Memory B cell (primary cell): ENCODE measurements around the gene BACH2.

Experiments
- ATAC-seq: fragments of 150-1000 bp; cut with Tn5 transposase; 2 replicates; pipeline ENCODE4 v1.10.0; 2021; ENCODE audit warnings: low read depth, mild to moderate bottlenecking, moderate library complexity
- DNase-seq, 2 donors: peaks; one replicate each; pipeline ENCODE4 v3.0.0; 2022; ENCODE audit warnings: low spot score in 2 of 2
- H3K27ac Mint-ChIP-seq: one replicate; pipeline ENCODE4 v1.8.0; 2022; ENCODE audit warnings: mild to moderate bottlenecking, moderate library complexity, mixed read lengths
- H3K27me3 Mint-ChIP-seq: one replicate; pipeline ENCODE4 v1.8.0; 2022; ENCODE audit warnings: mixed read lengths
- H3K36me3 Mint-ChIP-seq: one replicate; pipeline ENCODE4 v1.8.0; 2022; ENCODE audit warnings: mild to moderate bottlenecking, mixed read lengths
- H3K4me1 Mint-ChIP-seq: one replicate; pipeline ENCODE4 v1.8.0; 2022; ENCODE audit warnings: mixed read lengths
- H3K4me3 Mint-ChIP-seq: one replicate; pipeline ENCODE4 v1.8.0; 2022; ENCODE audit warnings: mild to moderate bottlenecking, moderate library complexity, mixed read lengths
- H3K9me3 Mint-ChIP-seq: one replicate; pipeline ENCODE4 v1.8.0; 2022; ENCODE audit warnings: mixed read lengths

BACH2 gene

GRCh38 chr6:89936177-89936576 is 360.5 kb downstream of the BACH2 start:
- peaks cover 3% of the 10 kb centered on the region for H3K4me1 Mint-ChIP-seq
- peak overlapping the region; percentile 40 for H3K27ac Mint-ChIP-seq
- no peak for ATAC-seq
- H3K27me3 Mint-ChIP-seq = no peaks in the 10 kb centered on the region
- H3K9me3 Mint-ChIP-seq = no peaks in the 10 kb centered on the region
- no peak overlapping the region for H3K4me3 Mint-ChIP-seq
- DNase-seq = no peak
- peaks cover 33% of the 10 kb centered on the region for H3K36me3 Mint-ChIP-seq

GRCh38 chr6:89934685-89935366 is 361.8 kb downstream of the BACH2 start:
- H3K36me3 Mint-ChIP-seq = peaks cover 31% of the 10 kb centered on the region

DNA sequence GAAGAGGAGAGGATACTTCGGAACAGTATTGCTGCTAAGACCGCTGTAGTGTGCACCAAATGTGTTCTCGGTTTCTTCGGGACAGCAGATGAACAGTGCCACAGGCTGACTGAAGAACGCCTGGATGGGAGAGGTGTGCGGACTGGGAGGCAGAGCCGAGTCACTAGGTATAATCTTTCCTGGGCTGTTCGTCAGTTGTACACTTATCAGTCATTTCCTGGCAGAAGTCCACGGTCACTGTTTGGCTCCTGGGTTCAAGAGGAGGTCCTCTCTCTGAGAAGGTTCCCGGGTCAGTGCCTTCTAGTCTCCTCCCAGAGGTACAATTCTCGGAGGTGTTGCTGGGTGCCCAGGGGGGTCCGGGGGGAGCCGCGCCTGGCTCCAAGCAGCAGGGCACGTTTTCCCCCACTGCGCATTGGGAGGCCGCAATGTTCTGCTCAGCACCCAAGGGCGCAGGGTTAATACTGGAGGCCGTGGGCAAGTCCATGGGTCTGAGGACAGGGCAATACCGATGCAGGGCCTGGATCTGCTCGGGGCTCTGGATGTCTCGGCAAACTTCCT is 364.3 kb downstream of the BACH2 start:
- Mint-ChIP-seq H3K36me3 (peaks cover 31% of the 10 kb centered on the region), H3K4me3 (no peak overlapping the region), H3K27me3 (no peaks in the 10 kb centered on the region), H3K9me3 (no peaks in the 10 kb centered on the region), H3K27ac (no peak overlapping the region), H3K4me1 (peaks cover 6% of the 10 kb centered on the region)
- ATAC-seq (no peak), DNase-seq (no peak)

More at GRCh38 chr6:89934685-89935366, 361.8 kb downstream of the BACH2 start:
- no peaks in the 10 kb centered on the region for H3K27me3 Mint-ChIP-seq
- no peaks in the 10 kb centered on the region for H3K9me3 Mint-ChIP-seq
- H3K27ac Mint-ChIP-seq = no peak overlapping the region
- no peak overlapping the region for H3K4me3 Mint-ChIP-seq
- H3K4me1 Mint-ChIP-seq = peaks cover under 1% of the 10 kb centered on the region
- ATAC-seq (no peak), DNase-seq (no peak)

DNA sequence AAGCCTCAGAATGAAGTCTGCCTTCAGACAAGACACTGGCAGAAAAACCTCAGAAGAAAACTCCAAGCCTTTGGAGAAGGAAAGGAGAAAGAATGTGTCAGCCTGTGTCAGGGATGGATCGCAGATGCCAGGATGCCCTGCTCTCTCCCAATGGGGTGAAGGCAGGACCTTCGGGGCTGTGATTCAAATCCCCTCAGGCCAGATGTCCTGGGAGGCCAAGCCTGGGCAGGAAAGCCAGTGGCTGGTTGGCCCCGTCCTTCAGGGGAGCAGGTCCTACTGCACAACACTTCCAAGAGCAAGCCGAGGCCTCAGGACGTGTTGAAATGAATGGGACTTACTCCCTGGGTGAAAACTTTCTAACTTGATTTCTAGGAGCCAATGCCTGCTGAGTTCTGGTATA is 365.9 kb downstream of the BACH2 start:
- Mint-ChIP-seq H3K27ac (no peak overlapping the region), H3K27me3 (no peaks in the 10 kb centered on the region), H3K4me1 (peaks cover 6% of the 10 kb centered on the region), H3K36me3 (peaks cover 21% of the 10 kb centered on the region), H3K9me3 (no peaks in the 10 kb centered on the region), H3K4me3 (no peak overlapping the region)
- no peak for DNase-seq
- ATAC-seq = no peak

DNA sequence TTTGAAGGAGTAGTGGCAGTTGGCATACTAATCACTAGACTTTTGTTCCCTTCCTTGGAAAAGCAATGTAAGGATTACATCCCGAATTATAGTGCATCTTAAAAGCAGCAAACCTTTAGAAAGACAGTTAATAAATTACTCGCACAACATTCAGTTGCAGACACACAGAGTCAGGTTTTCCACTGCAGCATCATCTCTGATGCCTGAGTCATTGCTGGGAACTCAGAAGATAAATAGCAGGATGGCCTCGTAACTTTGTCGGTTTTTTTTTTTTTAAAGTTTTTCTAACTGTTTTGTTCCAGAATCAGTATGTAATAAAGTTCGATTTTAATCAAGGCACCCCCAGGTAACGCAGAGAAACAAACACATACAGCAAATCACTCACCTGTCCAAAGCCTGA is 368.0 kb downstream of the BACH2 start:
- peaks cover 6% of the 10 kb centered on the region for H3K4me1 Mint-ChIP-seq
- H3K27ac Mint-ChIP-seq = no peak overlapping the region
- ATAC-seq = no peak
- no peaks in the 10 kb centered on the region for H3K27me3 Mint-ChIP-seq
- H3K4me3 Mint-ChIP-seq = no peak overlapping the region
- peaks cover 12% of the 10 kb centered on the region for H3K36me3 Mint-ChIP-seq
- no peak for DNase-seq
- no peaks in the 10 kb centered on the region for H3K9me3 Mint-ChIP-seq

- no peak for DNase-seq
- H3K4me1 Mint-ChIP-seq = peaks cover 6% of the 10 kb centered on the region
- H3K9me3 Mint-ChIP-seq = no peaks in the 10 kb centered on the region
- no peak for ATAC-seq
- H3K27me3 Mint-ChIP-seq = no peaks in the 10 kb centered on the region
- peaks cover 6% of the 10 kb centered on the region for H3K36me3 Mint-ChIP-seq
- no peak overlapping the region for H3K27ac Mint-ChIP-seq
- H3K4me3 Mint-ChIP-seq = no peak overlapping the region
Measured at GRCh38 chr6:89927791-89928550, 368.7 kb downstream of the BACH2 start.

DNA sequence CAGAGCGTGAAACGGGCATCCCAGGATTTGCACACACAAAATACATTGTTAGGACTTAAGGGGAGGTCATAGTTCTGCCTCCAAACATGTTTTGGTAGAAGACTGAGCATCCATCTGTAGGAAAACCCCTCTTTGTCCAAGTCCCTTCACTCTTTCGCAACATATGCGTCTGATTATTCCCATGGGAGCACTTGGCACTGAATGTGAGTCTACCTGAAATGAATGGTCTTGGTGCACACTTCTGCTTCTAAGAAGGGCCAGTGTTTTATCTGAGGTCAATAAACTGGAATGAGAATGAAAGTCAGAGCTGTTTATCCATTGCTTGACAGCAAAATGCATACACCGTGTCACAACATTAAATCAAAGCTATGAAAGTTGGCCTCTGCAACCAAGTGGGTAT is 369.4 kb downstream of the BACH2 start:
- no peak for DNase-seq
- Mint-ChIP-seq H3K27me3 (no peaks in the 10 kb centered on the region), H3K9me3 (no peaks in the 10 kb centered on the region), H3K4me1 (peaks cover 6% of the 10 kb centered on the region), H3K36me3 (peaks cover 5% of the 10 kb centered on the region), H3K27ac (no peak overlapping the region), H3K4me3 (no peak overlapping the region)
- no peak for ATAC-seq

GRCh38 chr6:89925826-89926225 is 370.8 kb downstream of the BACH2 start:
- Mint-ChIP-seq H3K4me3 (no peak overlapping the region), H3K4me1 (peaks cover 8% of the 10 kb centered on the region), H3K27ac (no peak overlapping the region), H3K9me3 (no peaks in the 10 kb centered on the region), H3K36me3 (peaks cover 5% of the 10 kb centered on the region), H3K27me3 (no peaks in the 10 kb centered on the region)
- ATAC-seq (no peak), DNase-seq (no peak)

DNA sequence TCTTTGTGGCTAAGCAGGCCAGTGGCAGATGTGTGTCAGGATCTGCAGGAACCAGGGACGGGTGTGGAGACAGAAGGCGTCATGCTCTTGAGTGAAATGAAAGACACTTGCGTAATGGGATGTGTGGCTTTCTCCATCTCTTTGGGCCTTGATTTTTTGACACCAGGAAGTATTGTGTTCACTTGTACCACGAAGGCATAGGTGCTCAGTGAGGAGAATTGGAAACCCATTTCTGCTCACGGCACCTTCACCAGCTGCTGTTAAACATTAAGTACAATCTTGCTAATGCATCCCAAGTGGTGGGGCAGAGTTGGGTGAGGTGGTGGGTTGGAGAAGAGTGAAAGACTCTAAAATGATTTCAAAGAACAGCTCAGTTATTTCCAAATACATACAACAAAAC is 372.4 kb downstream of the BACH2 start:
- Mint-ChIP-seq H3K27ac (no peak overlapping the region), H3K9me3 (no peaks in the 10 kb centered on the region), H3K36me3 (peaks cover under 1% of the 10 kb centered on the region), H3K4me1 (peaks cover 2% of the 10 kb centered on the region), H3K27me3 (no peaks in the 10 kb centered on the region), H3K4me3 (no peak overlapping the region)
- DNase-seq (no peak), ATAC-seq (no peak)

- H3K36me3 Mint-ChIP-seq = peaks cover 4% of the 10 kb centered on the region
- H3K27me3 Mint-ChIP-seq = no peaks in the 10 kb centered on the region
- no peak overlapping the region for H3K27ac Mint-ChIP-seq
- no peak for ATAC-seq
- peaks cover 6% of the 10 kb centered on the region for H3K9me3 Mint-ChIP-seq
- peaks cover 2% of the 10 kb centered on the region for H3K4me1 Mint-ChIP-seq
- no peak overlapping the region for H3K4me3 Mint-ChIP-seq
- DNase-seq = no peak
Measured at GRCh38 chr6:89921691-89922090, 375.0 kb downstream of the BACH2 start.

DNA sequence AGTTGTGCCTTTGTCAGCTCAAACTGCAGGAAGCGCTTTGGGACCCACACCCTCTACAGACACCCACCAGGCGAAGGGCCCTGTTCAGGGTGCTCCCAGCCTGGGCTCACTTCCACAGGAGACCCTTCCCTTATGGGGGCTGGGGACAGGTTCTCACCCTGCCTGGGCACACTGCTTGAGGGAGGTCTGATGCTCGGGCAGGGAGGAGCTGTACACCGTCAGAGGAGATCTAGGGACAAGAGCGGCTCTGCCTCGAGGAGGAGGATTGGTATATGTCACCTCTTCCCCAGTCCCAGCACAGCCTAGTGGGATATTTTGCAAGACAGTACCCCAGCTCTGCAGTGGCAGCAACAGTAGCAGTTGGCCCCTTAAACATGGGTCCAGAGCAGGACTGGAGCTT is 375.4 kb downstream of the BACH2 start:
- no peak overlapping the region for H3K4me3 Mint-ChIP-seq
- peaks cover 2% of the 10 kb centered on the region for H3K4me1 Mint-ChIP-seq
- peaks cover 5% of the 10 kb centered on the region for H3K36me3 Mint-ChIP-seq
- H3K27me3 Mint-ChIP-seq = no peaks in the 10 kb centered on the region
- H3K9me3 Mint-ChIP-seq = peaks cover 9% of the 10 kb centered on the region
- DNase-seq (no peak), ATAC-seq (no peak)
- H3K27ac Mint-ChIP-seq = no peak overlapping the region

- no peak for ATAC-seq
- Mint-ChIP-seq H3K36me3 (peaks cover 9% of the 10 kb centered on the region), H3K9me3 (peaks cover 14% of the 10 kb centered on the region), H3K27ac (no peak overlapping the region), H3K27me3 (peaks cover 4% of the 10 kb centered on the region), H3K4me1 (peaks cover 2% of the 10 kb centered on the region), H3K4me3 (no peak overlapping the region)
- DNase-seq = no peak
Measured at GRCh38 chr6:89917801-89918366, 378.8 kb downstream of the BACH2 start.

- ATAC-seq (no peak), DNase-seq (no peak)
- peaks cover 4% of the 10 kb centered on the region for H3K27me3 Mint-ChIP-seq
- H3K27ac Mint-ChIP-seq = no peak overlapping the region
- H3K4me3 Mint-ChIP-seq = no peak overlapping the region
- peaks cover 14% of the 10 kb centered on the region for H3K9me3 Mint-ChIP-seq
- peaks cover 2% of the 10 kb centered on the region for H3K4me1 Mint-ChIP-seq
- peaks cover 9% of the 10 kb centered on the region for H3K36me3 Mint-ChIP-seq
Measured at GRCh38 chr6:89917216-89917615, 379.4 kb downstream of the BACH2 start.

GRCh38 chr6:89916136-89916920 is 380.3 kb downstream of the BACH2 start:
- peaks cover 14% of the 10 kb centered on the region for H3K9me3 Mint-ChIP-seq
- no peak for ATAC-seq
- H3K36me3 Mint-ChIP-seq = peaks cover 9% of the 10 kb centered on the region
- peaks cover 4% of the 10 kb centered on the region for H3K27me3 Mint-ChIP-seq
- no peak overlapping the region for H3K4me3 Mint-ChIP-seq
- peaks cover 2% of the 10 kb centered on the region for H3K4me1 Mint-ChIP-seq
- H3K27ac Mint-ChIP-seq = no peak overlapping the region
- no peak for DNase-seq
